Hepatocyte (in vitro differentiated cells): ENCODE data around the gene CPD. TPM values are rescaled to one million over a fixed set of nuclear protein-coding genes. Genes with fewer than 3 reads are reported as not detected.
"Not testable (repeated sequence)": the region's sequence is repeated elsewhere in the genome, so short reads cannot be mapped to it uniquely, and the experiment has no call there.

ENCODE experiments used
- DNase-seq: peaks from one replicate; pipeline ENCODE4 v3.0.0-alpha.2; 2016; ENCODE audit warnings: low spot score
- H2AFZ ChIP-seq: fragments of 200-600 bp; sonication (generic); 2 replicates; pipeline ENCODE4 v1.6.0; 2016; ENCODE audit warnings: antibody characterized with exemption, mild to moderate bottlenecking
- H3K27ac ChIP-seq: fragments of 200-600 bp; sonication (generic); 2 replicates; pipeline ENCODE4 v1.5.1; 2016; ENCODE audit warnings: mild to moderate bottlenecking
- H3K27me3 ChIP-seq: fragments of 200-600 bp; sonication (generic); 2 replicates; pipeline ENCODE4 v1.6.1; 2016
- H3K36me3 ChIP-seq: fragments of 200-600 bp; sonication (generic); replicated peaks from 2 replicates; pipeline ENCODE4 v1.5.1; 2016; ENCODE audit warnings: low read depth; ENCODE audit not compliant: insufficient read depth
- H3K4me1 ChIP-seq: fragments of 200-600 bp; sonication (generic); 2 replicates; pipeline ENCODE4 v1.5.1; 2016; ENCODE audit warnings: mild to moderate bottlenecking, moderate library complexity; ENCODE audit not compliant: insufficient read depth
- H3K4me2 ChIP-seq: fragments of 200-600 bp; sonication (generic); 2 replicates; pipeline ENCODE4 v1.6.0; 2016
- H3K4me3 ChIP-seq: fragments of 200-600 bp; sonication (generic); 2 replicates; pipeline ENCODE4 v1.5.1; 2016; ENCODE audit warnings: mild to moderate bottlenecking
- H3K79me2 ChIP-seq: fragments of 200-600 bp; sonication (generic); 2 replicates; pipeline ENCODE4 v1.6.0; 2017; ENCODE audit warnings: mild to moderate bottlenecking
- H3K9me2 ChIP-seq: fragments of 200-600 bp; sonication (generic); replicated peaks from 2 replicates; pipeline ENCODE4 v1.6.0; 2017; ENCODE audit warnings: mild to moderate bottlenecking; ENCODE audit not compliant: insufficient read depth
- H3K9me3 ChIP-seq: fragments of 200-600 bp; sonication (generic); 2 replicates; pipeline ENCODE4 v1.5.1; 2016; ENCODE audit warnings: low read depth, mild to moderate bottlenecking
- H4K20me1 ChIP-seq: fragments of 200-600 bp; sonication (generic); 2 replicates; pipeline ENCODE4 v1.6.0; 2016; ENCODE audit warnings: mild to moderate bottlenecking; ENCODE audit not compliant: insufficient read depth, poor library complexity, severe bottlenecking
- EZH2 ChIP-seq: fragments of 200-600 bp; sonication (generic); IDR thresholded peaks from 2 replicates; pipeline ENCODE4 v1.6.1; 2016; ENCODE audit warnings: antibody characterized with exemption, mild to moderate bottlenecking, borderline replicate concordance
- EZH2phosphoT487 ChIP-seq: fragments of 200-600 bp; sonication (generic); IDR thresholded peaks from one replicate; pipeline ENCODE4 v1.6.1; 2018; ENCODE audit warnings: antibody characterized with exemption, mild to moderate bottlenecking, low read depth, moderate library complexity; ENCODE audit not compliant: unreplicated experiment, severe bottlenecking
- WGBS: methylation state at CpG from one replicate; pipeline ENCODE4 v1.1.6; 2016; ENCODE audit warnings: low lambda C conversion rate; ENCODE audit errors: missing lambda C conversion rate; 5-methylcytosine and 5-hydroxymethylcytosine counted together
- polyA plus RNA-seq: library from polyadenylated mRNA; unstranded; fragments of >200 nt; fragmentation: Nextera tagmentation; extraction: Ambion mirVana; gene quantifications from 2 replicates; pipeline ENCODE4 v1.2.1, GENCODE V29; 2016
- total RNA-seq: library from RNA; depleted of rRNA; stranded (reverse); fragments of >200 nt; gene quantifications from 2 replicates; pipeline ENCODE4 v1.2.3, GENCODE V29; 2014
- TF ChIP-seq, protein P1 (sequence below): fragments of 200-600 bp; sonication (generic); IDR thresholded peaks from 2 replicates; pipeline ENCODE4 v1.5.1; 2016; ENCODE audit warnings: antibody characterized with exemption, mild to moderate bottlenecking; ENCODE audit not compliant: poor library complexity

CPD gene
- total and polyA plus RNA-seq, 2 experiments from 2014 or later, result 20.7 to 80.6 TPM

DNA sequence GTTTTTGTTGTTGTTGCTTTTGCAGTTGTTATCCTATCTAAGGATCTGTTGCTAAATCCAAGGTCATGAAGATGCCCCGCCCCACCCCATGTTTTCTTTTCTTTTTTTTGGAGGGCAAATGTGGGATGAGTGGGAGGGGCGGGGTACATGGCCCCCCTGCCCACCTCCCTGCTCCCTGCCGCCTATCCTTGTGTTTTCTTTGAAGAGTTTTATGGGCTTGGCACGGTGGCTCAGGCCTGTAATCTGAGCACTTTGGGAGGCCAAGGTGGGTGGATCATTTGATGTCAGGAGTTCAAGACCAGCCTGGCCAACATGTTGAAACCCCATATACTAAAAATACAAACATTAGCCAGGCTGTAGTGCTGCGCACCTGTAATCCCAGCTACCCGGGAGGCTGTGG is 79.6 kb downstream of the CPD start:
- Histone ChIP-seq H4K20me1 (no peaks in the 10 kb centered on the region), H2AFZ (no peak overlapping the region), H3K4me3 (no peak overlapping the region), H3K9me2 (no peaks in the 10 kb centered on the region), H3K4me2 (no peak overlapping the region), H3K27ac (no peak overlapping the region), H3K4me1 (no peaks in the 10 kb centered on the region), H3K9me3 (no peaks in the 10 kb centered on the region), H3K27me3 (no peaks in the 10 kb centered on the region), H3K79me2 (no peaks in the 10 kb centered on the region), H3K36me3 (peaks cover 3% of the 10 kb centered on the region)
- DNase-seq, result no peak
- WGBS, result 94% methylated on average over 6 of the region's 6 CpGs
- TF ChIP-seq, protein P1, sequence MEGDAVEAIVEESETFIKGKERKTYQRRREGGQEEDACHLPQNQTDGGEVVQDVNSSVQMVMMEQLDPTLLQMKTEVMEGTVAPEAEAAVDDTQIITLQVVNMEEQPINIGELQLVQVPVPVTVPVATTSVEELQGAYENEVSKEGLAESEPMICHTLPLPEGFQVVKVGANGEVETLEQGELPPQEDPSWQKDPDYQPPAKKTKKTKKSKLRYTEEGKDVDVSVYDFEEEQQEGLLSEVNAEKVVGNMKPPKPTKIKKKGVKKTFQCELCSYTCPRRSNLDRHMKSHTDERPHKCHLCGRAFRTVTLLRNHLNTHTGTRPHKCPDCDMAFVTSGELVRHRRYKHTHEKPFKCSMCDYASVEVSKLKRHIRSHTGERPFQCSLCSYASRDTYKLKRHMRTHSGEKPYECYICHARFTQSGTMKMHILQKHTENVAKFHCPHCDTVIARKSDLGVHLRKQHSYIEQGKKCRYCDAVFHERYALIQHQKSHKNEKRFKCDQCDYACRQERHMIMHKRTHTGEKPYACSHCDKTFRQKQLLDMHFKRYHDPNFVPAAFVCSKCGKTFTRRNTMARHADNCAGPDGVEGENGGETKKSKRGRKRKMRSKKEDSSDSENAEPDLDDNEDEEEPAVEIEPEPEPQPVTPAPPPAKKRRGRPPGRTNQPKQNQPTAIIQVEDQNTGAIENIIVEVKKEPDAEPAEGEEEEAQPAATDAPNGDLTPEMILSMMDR, result no peak
- TF ChIP-seq EZH2, result no peak
- no peak for TF ChIP-seq EZH2phosphoT487

DNA sequence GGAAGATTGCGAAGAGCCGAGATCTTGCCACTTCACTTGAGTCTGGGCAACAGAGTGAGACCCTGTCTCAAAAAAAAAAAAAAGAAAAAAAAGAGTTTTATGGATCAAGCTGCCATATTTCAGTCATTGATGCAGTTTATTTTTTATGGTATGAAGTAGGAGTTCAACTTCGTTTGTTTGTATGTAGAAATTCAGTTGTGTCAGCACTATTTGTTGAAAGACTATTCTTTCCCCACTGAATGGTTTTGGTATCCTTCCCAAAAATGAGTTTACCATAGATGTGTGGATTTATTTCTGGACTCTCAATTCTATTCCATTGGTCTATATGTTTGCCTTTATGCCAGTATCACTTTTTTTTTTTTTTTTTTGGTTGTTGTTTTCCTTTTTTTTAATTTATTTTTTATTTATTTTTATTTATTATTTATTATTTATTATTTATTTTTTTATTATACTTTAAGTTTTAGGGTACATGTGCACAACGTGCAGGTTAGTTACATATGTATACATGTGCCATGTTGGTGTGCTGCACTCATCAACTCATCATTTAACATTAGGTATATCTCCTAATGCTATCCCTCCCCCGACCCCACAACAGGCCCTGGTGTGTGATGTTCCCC is 80.2 kb downstream of the CPD start:
- H3K9me3 ChIP-seq, H3K79me2 ChIP-seq, H3K4me2 ChIP-seq, H3K36me3 ChIP-seq, H3K4me3 ChIP-seq, H3K27me3 ChIP-seq, H4K20me1 ChIP-seq, H3K9me2 ChIP-seq, H3K27ac ChIP-seq, H3K4me1 ChIP-seq, DNase-seq, H2AFZ ChIP-seq: not testable (repeated sequence)
- WGBS, result 96% methylated on average over 5 of the region's 5 CpGs

DNA sequence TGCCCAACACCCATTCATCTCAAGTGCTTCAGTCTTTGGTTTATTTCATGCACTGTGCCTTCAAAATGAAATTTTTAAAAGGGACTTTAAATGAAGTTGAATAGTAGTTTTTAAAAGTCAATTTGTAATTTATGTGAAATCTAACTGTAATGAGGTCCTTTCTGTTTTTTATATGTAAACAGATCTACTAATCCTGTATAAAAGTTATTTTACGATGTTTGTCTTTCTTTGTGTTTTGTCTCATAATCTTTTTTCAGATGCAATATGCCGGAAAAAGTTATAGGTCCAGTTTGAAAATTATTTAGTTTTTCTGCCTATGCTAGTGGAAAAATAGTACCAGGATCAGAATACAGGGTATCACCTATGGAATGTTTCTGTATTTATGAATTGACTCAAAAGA is 89.7 kb downstream of the CPD start:
- Histone ChIP-seq H3K9me3 (no peaks in the 10 kb centered on the region), H4K20me1 (no peaks in the 10 kb centered on the region), H3K27ac (no peak overlapping the region), H3K27me3 (no peaks in the 10 kb centered on the region), H2AFZ (no peak overlapping the region), H3K4me3 (no peak overlapping the region), H3K36me3 (no peaks in the 10 kb centered on the region), H3K9me2 (no peaks in the 10 kb centered on the region), H3K79me2 (no peaks in the 10 kb centered on the region), H3K4me2 (no peak overlapping the region), H3K4me1 (no peaks in the 10 kb centered on the region)
- no peak for DNase-seq
- TF ChIP-seq EZH2 (no peak), EZH2phosphoT487 (no peak)
- WGBS, result 86% methylated on average over 2 of the region's 2 CpGs

DNA sequence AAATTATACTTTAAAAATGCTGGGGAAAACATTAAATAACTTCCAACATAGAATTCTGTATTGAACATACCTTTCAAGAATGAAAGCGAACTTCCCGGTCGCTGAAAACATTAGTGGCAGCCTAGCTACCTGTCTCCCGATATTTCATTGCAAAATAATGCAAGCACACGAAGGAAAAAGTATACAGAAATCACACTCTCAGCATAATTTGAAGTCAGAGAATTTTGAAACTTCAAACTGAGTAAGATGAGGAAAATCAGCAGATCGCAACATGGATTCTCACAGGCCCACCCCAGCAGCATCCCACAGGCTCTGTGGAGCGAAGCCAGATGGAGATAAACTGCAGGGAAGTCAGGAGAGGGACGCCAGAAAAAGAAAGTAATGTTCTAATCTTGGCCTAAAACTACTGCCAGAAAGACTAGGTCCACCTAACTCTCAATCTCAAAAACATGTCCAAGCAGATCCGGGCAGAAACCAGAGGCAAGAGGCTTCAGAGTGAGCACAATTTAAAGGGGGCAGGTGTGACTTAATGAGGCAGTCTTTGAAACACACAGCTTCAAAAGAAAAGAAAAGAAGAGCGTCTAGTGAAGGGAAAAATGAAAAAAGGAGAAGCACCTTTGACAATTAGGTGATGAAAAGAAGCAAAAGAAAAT is 93.6 kb downstream of the CPD start:
- peaks cover under 1% of the 10 kb centered on the region for H3K79me2 ChIP-seq
- no peak overlapping the region for H3K27ac ChIP-seq
- no peak overlapping the region for H3K4me2 ChIP-seq
- 80% methylated on average over 10 of the region's 10 CpGs for WGBS
- DNase-seq, result no peak
- no peaks in the 10 kb centered on the region for H3K4me1 ChIP-seq
- no peaks in the 10 kb centered on the region for H3K27me3 ChIP-seq
- TF ChIP-seq EZH2phosphoT487 (no peak), EZH2 (no peak)
- TF ChIP-seq, protein P1, result no peak
- no peaks in the 10 kb centered on the region for H3K9me3 ChIP-seq
- H2AFZ ChIP-seq, result peak overlapping the region; percentile 36
- H3K4me3 ChIP-seq, result no peak overlapping the region
- H4K20me1 ChIP-seq, result no peaks in the 10 kb centered on the region
- no peaks in the 10 kb centered on the region for H3K36me3 ChIP-seq
- H3K9me2 ChIP-seq, result no peaks in the 10 kb centered on the region
